ENCODE data around the gene CNKSR2. TPM values are rescaled to one million over a fixed set of nuclear protein-coding genes. Genes with fewer than 3 reads are reported as not detected.

Gene CNKSR2
- total and polyA plus RNA-seq, 2 experiments from 2014 or later, result 13.9 to 40.9 TPM

- TF ChIP-seq, protein P1, sequence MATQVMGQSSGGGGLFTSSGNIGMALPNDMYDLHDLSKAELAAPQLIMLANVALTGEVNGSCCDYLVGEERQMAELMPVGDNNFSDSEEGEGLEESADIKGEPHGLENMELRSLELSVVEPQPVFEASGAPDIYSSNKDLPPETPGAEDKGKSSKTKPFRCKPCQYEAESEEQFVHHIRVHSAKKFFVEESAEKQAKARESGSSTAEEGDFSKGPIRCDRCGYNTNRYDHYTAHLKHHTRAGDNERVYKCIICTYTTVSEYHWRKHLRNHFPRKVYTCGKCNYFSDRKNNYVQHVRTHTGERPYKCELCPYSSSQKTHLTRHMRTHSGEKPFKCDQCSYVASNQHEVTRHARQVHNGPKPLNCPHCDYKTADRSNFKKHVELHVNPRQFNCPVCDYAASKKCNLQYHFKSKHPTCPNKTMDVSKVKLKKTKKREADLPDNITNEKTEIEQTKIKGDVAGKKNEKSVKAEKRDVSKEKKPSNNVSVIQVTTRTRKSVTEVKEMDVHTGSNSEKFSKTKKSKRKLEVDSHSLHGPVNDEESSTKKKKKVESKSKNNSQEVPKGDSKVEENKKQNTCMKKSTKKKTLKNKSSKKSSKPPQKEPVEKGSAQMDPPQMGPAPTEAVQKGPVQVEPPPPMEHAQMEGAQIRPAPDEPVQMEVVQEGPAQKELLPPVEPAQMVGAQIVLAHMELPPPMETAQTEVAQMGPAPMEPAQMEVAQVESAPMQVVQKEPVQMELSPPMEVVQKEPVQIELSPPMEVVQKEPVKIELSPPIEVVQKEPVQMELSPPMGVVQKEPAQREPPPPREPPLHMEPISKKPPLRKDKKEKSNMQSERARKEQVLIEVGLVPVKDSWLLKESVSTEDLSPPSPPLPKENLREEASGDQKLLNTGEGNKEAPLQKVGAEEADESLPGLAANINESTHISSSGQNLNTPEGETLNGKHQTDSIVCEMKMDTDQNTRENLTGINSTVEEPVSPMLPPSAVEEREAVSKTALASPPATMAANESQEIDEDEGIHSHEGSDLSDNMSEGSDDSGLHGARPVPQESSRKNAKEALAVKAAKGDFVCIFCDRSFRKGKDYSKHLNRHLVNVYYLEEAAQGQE (IDR thresholded peaks at IDR 0.05; ENCODE audit: unreplicated experiment), result no peak
- TF ChIP-seq, protein P2, sequence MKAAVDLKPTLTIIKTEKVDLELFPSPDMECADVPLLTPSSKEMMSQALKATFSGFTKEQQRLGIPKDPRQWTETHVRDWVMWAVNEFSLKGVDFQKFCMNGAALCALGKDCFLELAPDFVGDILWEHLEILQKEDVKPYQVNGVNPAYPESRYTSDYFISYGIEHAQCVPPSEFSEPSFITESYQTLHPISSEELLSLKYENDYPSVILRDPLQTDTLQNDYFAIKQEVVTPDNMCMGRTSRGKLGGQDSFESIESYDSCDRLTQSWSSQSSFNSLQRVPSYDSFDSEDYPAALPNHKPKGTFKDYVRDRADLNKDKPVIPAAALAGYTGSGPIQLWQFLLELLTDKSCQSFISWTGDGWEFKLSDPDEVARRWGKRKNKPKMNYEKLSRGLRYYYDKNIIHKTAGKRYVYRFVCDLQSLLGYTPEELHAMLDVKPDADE (IDR thresholded peaks at IDR 0.05), result no peak
- no peak for TF ChIP-seq ZNF114 (CRISPR knock-in tag; IDR thresholded peaks at IDR 0.05)
Measured at GRCh38 chrX:21457718-21458117, 83.5 kb downstream of the CNKSR2 start (continued).

DNA sequence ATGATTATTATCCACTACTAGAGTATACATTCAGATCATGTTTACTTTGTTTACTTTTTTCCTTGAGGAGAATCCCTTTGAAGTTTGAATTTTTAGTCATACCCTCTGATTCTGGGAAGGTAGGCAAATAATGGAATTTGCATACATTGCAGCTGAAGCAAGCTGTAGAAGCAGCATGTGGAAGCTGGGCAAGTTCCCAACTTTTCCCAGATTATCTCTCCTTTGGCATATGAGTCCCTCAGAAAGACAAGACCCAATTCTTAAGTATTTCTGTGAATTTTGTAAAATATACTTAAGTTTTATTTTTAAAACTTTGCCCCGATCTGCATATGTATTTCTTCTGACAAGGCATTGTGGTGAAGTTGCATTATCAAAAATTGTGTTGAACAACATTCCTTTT is 94.9 kb downstream of the CNKSR2 start:
- no peak for TF ChIP-seq EZH2 (IDR thresholded peaks at IDR 0.05; ENCODE audit: low read depth, unreplicated experiment)
- TF ChIP-seq NANOG (IDR thresholded peaks at IDR 0.05; ENCODE audit: borderline replicate concordance), result no peak
- no peak for TF ChIP-seq ZNF114 (CRISPR knock-in tag; IDR thresholded peaks at IDR 0.05)
- no peak overlapping the region for H2AFZ ChIP-seq
- H3K4me3 ChIP-seq, result no peak overlapping the region
- no peaks in the 10 kb centered on the region for H3K36me3 ChIP-seq (ENCODE audit: insufficient read depth)
- no peaks in the 10 kb centered on the region for H3K36me3 Mint-ChIP-seq (ENCODE audit: low read depth)
- no peak overlapping the region for H3K4me2 ChIP-seq
- H3K27ac Mint-ChIP-seq, result no peak overlapping the region
- no peaks in the 10 kb centered on the region; the same call in 1 of the 2 replicates for H3K79me2 ChIP-seq (replicated peaks; ENCODE audit: insufficient read depth)
- no peaks in the 10 kb centered on the region for H3K27me3 ChIP-seq (ENCODE audit: insufficient read depth)
- H3K27me3 Mint-ChIP-seq (ENCODE audit: insufficient read depth, low read depth, poor library complexity), result no peaks in the 10 kb centered on the region
- no peak overlapping the region for H3K27ac ChIP-seq (ENCODE audit: low read depth)
- peaks cover 8% of the 10 kb centered on the region; the same call in 1 of the 2 replicates for H3K4me1 ChIP-seq (ENCODE audit: insufficient read depth)
- no peak for ATAC-seq
- H3K9me3 Mint-ChIP-seq, result no peaks in the 10 kb centered on the region
- no peak overlapping the region for H3K4me3 Mint-ChIP-seq
- H3F3A ChIP-seq (replicated peaks; ENCODE audit: low read depth), result no peaks in the 10 kb centered on the region
- H3K9me2 ChIP-seq (ENCODE audit: insufficient read depth), result no peaks in the 10 kb centered on the region
- DNase-seq (ENCODE audit: low spot score), result no peak
- H3K4me1 Mint-ChIP-seq, result peaks cover 7% of the 10 kb centered on the region; the same call in 2 of the 3 replicates
- no peaks in the 10 kb centered on the region for H4K20me1 ChIP-seq (replicated peaks; ENCODE audit: insufficient read depth)

DNA sequence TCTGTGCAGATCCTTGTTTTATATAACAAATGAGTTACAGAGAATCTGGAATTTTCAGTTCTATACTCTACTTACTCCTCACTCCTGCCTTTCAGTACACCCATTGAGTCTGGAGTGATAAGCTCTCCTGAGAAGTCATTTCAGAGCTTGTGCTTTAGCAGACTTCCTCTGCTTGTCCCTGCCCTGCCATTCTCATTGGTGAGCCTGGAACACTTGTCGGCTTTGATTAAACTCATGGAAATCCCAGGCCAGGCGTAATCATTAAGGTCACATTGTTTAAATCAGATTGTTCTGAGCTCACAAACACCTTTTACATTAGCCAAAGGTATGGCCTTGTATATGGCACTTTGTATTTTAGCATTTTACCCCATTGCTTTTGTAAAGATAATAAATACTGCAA is 102.7 kb downstream of the CNKSR2 start:
- no peak overlapping the region for H3K4me3 Mint-ChIP-seq
- no peak overlapping the region for H3K4me2 ChIP-seq
- H3K27me3 ChIP-seq (ENCODE audit: insufficient read depth), result no peaks in the 10 kb centered on the region
- no peaks in the 10 kb centered on the region for H3K27me3 Mint-ChIP-seq (ENCODE audit: insufficient read depth, low read depth, poor library complexity)
- H2AFZ ChIP-seq, result no peak overlapping the region
- no peak overlapping the region for H3K27ac Mint-ChIP-seq
- no peak overlapping the region for H3K4me3 ChIP-seq
- H3K4me1 Mint-ChIP-seq, result no peaks in the 10 kb centered on the region
- no peaks in the 10 kb centered on the region for H4K20me1 ChIP-seq (replicated peaks; ENCODE audit: insufficient read depth)
- H3K4me1 ChIP-seq (ENCODE audit: insufficient read depth), result no peaks in the 10 kb centered on the region
- no peaks in the 10 kb centered on the region; the same call in 1 of the 2 replicates for H3K79me2 ChIP-seq (replicated peaks; ENCODE audit: insufficient read depth)
- H3K9me2 ChIP-seq (ENCODE audit: insufficient read depth), result no peaks in the 10 kb centered on the region
- no peaks in the 10 kb centered on the region for H3K9me3 Mint-ChIP-seq
- H3K27ac ChIP-seq (ENCODE audit: low read depth), result no peak overlapping the region
- no peaks in the 10 kb centered on the region for H3F3A ChIP-seq (replicated peaks; ENCODE audit: low read depth)
- no peaks in the 10 kb centered on the region for H3K36me3 ChIP-seq (ENCODE audit: insufficient read depth)
- no peaks in the 10 kb centered on the region for H3K36me3 Mint-ChIP-seq (ENCODE audit: low read depth)
- ATAC-seq (no peak), DNase-seq (ENCODE audit: low spot score) (no peak)
- TF ChIP-seq CREB1 (CRISPR knock-in tag; IDR thresholded peaks at IDR 0.05; ENCODE audit: low read depth) (no peak), POLR2AphosphoS5 (IDR thresholded peaks at IDR 0.05; ENCODE audit: low read depth) (no peak)
- TF ChIP-seq, protein P3, sequence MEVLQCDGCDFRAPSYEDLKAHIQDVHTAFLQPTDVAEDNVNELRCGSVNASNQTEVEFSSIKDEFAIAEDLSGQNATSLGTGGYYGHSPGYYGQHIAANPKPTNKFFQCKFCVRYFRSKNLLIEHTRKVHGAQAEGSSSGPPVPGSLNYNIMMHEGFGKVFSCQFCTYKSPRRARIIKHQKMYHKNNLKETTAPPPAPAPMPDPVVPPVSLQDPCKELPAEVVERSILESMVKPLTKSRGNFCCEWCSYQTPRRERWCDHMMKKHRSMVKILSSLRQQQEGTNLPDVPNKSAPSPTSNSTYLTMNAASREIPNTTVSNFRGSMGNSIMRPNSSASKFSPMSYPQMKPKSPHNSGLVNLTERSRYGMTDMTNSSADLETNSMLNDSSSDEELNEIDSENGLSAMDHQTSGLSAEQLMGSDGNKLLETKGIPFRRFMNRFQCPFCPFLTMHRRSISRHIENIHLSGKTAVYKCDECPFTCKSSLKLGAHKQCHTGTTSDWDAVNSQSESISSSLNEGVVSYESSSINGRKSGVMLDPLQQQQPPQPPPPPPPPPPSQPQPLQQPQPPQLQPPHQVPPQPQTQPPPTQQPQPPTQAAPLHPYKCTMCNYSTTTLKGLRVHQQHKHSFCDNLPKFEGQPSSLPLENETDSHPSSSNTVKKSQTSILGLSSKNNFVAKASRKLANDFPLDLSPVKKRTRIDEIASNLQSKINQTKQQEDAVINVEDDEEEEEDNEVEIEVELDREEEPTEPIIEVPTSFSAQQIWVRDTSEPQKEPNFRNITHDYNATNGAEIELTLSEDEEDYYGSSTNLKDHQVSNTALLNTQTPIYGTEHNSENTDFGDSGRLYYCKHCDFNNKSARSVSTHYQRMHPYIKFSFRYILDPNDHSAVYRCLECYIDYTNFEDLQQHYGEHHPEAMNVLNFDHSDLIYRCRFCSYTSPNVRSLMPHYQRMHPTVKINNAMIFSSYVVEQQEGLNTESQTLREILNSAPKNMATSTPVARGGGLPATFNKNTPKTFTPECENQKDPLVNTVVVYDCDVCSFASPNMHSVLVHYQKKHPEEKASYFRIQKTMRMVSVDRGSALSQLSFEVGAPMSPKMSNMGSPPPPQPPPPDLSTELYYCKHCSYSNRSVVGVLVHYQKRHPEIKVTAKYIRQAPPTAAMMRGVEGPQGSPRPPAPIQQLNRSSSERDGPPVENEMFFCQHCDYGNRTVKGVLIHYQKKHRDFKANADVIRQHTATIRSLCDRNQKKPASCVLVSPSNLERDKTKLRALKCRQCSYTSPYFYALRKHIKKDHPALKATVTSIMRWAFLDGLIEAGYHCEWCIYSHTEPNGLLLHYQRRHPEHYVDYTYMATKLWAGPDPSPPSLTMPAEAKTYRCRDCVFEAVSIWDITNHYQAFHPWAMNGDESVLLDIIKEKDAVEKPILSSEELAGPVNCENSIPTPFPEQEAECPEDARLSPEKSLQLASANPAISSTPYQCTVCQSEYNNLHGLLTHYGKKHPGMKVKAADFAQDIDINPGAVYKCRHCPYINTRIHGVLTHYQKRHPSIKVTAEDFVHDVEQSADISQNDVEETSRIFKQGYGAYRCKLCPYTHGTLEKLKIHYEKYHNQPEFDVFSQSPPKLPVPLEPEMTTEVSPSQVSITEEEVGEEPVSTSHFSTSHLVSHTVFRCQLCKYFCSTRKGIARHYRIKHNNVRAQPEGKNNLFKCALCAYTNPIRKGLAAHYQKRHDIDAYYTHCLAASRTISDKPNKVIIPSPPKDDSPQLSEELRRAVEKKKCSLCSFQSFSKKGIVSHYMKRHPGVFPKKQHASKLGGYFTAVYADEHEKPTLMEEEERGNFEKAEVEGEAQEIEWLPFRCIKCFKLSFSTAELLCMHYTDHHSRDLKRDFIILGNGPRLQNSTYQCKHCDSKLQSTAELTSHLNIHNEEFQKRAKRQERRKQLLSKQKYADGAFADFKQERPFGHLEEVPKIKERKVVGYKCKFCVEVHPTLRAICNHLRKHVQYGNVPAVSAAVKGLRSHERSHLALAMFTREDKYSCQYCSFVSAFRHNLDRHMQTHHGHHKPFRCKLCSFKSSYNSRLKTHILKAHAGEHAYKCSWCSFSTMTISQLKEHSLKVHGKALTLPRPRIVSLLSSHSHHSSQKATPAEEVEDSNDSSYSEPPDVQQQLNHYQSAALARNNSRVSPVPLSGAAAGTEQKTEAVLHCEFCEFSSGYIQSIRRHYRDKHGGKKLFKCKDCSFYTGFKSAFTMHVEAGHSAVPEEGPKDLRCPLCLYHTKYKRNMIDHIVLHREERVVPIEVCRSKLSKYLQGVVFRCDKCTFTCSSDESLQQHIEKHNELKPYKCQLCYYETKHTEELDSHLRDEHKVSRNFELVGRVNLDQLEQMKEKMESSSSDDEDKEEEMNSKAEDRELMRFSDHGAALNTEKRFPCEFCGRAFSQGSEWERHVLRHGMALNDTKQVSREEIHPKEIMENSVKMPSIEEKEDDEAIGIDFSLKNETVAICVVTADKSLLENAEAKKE (CRISPR knock-in tag; IDR thresholded peaks at IDR 0.05), result no peak
